Osteocyte (in vitro differentiated cells): ENCODE results near the gene FAM78B. TPM values are rescaled to one million over a fixed set of nuclear protein-coding genes. Genes with fewer than 3 reads are reported as not detected.

Source experiments
- DNase-seq: peaks from one replicate; pipeline ENCODE4 v3.0.0; 2021; ENCODE audit warnings: mixed read lengths; ENCODE audit not compliant: unreplicated experiment; ENCODE audit errors: extremely low spot score
- H3K27ac Mint-ChIP-seq: one replicate; pipeline ENCODE4 v1.8.0; 2021; ENCODE audit warnings: mild to moderate bottlenecking, mixed read lengths; ENCODE audit not compliant: unreplicated experiment
- H3K27me3 Mint-ChIP-seq: one replicate; pipeline ENCODE4 v1.8.0; 2021; ENCODE audit warnings: mixed read lengths; ENCODE audit not compliant: unreplicated experiment
- H3K36me3 Mint-ChIP-seq: one replicate; pipeline ENCODE4 v1.8.0; 2021; ENCODE audit warnings: mixed read lengths; ENCODE audit not compliant: unreplicated experiment
- H3K4me1 Mint-ChIP-seq: one replicate; pipeline ENCODE4 v1.8.0; 2021; ENCODE audit warnings: mixed read lengths; ENCODE audit not compliant: unreplicated experiment
- H3K4me3 Mint-ChIP-seq: one replicate; pipeline ENCODE4 v1.8.0; 2021; ENCODE audit warnings: mild to moderate bottlenecking, moderate library complexity, mixed read lengths; ENCODE audit not compliant: unreplicated experiment
- H3K9me3 Mint-ChIP-seq: one replicate; pipeline ENCODE4 v1.8.0; 2021; ENCODE audit warnings: mixed read lengths; ENCODE audit not compliant: unreplicated experiment
- total RNA-seq: library from RNA; stranded (reverse); gene quantifications from 2 replicates; pipeline ENCODE4 v1.2.1, GENCODE V29; 2021
- TF ChIP-seq, protein P1 (sequence below): fragments of 200-600 bp; sonication (generic); IDR thresholded peaks from 2 replicates; pipeline ENCODE4 v1.5.0; 2021; ENCODE audit warnings: antibody characterized with exemption, mild to moderate bottlenecking, moderate library complexity

The FAM78B gene
- total RNA-seq, 1 donor from 2014 or later, result 0.51 TPM

GRCh38 chr1:166069390-166069789 lies 97.4 kb downstream of the FAM78B start:
- no peak for DNase-seq
- no peaks in the 10 kb centered on the region for H3K27me3 Mint-ChIP-seq

DNA sequence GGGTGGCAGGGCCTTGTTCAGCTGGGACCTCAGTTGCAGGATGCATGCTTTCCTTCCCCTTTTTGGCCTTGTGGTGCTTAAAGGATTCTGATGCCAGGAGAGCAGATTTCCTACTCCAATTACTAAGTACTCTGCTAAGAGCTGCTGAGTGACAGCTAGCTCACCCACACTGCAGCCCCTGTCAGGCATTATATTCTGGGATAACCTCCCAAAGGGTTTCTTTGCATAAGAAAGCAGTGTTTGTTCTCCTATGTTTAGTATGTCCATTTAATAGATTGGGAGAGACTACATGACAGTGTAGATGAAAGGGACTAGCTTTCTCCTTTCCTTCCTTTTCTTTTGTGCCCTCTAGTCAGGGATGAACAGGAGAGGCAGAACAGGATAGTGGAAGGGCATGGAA lies 100.7 kb downstream of the FAM78B start:
- TF ChIP-seq, protein P1, sequence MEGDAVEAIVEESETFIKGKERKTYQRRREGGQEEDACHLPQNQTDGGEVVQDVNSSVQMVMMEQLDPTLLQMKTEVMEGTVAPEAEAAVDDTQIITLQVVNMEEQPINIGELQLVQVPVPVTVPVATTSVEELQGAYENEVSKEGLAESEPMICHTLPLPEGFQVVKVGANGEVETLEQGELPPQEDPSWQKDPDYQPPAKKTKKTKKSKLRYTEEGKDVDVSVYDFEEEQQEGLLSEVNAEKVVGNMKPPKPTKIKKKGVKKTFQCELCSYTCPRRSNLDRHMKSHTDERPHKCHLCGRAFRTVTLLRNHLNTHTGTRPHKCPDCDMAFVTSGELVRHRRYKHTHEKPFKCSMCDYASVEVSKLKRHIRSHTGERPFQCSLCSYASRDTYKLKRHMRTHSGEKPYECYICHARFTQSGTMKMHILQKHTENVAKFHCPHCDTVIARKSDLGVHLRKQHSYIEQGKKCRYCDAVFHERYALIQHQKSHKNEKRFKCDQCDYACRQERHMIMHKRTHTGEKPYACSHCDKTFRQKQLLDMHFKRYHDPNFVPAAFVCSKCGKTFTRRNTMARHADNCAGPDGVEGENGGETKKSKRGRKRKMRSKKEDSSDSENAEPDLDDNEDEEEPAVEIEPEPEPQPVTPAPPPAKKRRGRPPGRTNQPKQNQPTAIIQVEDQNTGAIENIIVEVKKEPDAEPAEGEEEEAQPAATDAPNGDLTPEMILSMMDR, result no peak
- H3K27ac Mint-ChIP-seq, result no peak overlapping the region
- H3K36me3 Mint-ChIP-seq, result no peaks in the 10 kb centered on the region
- H3K9me3 Mint-ChIP-seq, result no peaks in the 10 kb centered on the region
- DNase-seq, result no peak
- H3K27me3 Mint-ChIP-seq, result no peaks in the 10 kb centered on the region
- H3K4me1 Mint-ChIP-seq, result no peaks in the 10 kb centered on the region
- H3K4me3 Mint-ChIP-seq, result no peak overlapping the region

More at GRCh38 chr1:166069390-166069789, 97.4 kb downstream of the FAM78B start:
- Mint-ChIP-seq H3K27ac (no peak overlapping the region), H3K36me3 (no peaks in the 10 kb centered on the region), H3K4me3 (no peak overlapping the region), H3K9me3 (no peaks in the 10 kb centered on the region), H3K4me1 (no peaks in the 10 kb centered on the region)
- TF ChIP-seq, protein P1, result no peak

- no peaks in the 10 kb centered on the region for H3K27me3 Mint-ChIP-seq
- no peak overlapping the region for H3K4me3 Mint-ChIP-seq
- no peak for DNase-seq
- H3K27ac Mint-ChIP-seq, result no peak overlapping the region
- no peaks in the 10 kb centered on the region for H3K9me3 Mint-ChIP-seq
- no peaks in the 10 kb centered on the region for H3K4me1 Mint-ChIP-seq
- no peaks in the 10 kb centered on the region for H3K36me3 Mint-ChIP-seq
- TF ChIP-seq, protein P1, result no peak
Observed at GRCh38 chr1:166064951-166065350, 101.8 kb downstream of the FAM78B start.

DNA sequence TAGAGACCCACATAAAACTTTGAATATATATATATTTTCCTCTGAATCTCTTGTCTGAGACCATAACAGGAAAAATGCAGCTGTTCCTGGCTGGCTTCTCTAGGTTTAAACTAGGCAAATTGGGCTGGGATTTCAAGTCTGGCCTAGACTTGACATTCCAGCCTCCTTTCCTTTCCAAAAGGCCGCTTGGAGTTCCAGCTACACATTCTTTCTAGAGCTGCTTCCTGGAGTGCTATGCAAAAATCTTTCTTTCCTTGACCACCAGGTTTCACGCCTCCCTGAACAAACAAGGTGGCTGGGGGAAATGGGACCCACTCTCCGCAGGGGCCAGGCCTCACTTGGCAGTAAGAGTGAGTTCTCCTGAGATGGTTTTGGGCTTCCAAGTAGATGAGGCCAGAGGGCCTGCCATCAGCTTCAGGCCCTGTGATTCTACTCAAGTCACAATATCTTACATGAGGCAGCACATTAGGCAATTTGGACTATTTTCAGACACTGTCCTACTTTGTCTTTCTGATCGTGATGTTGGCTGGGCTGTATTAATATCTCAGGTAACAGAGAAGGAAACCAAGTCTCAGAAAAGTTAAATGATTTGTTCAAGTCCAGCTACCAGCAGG lies 102.4 kb downstream of the FAM78B start:
- Mint-ChIP-seq H3K4me3 (no peak overlapping the region), H3K4me1 (no peaks in the 10 kb centered on the region), H3K9me3 (no peaks in the 10 kb centered on the region), H3K27me3 (no peaks in the 10 kb centered on the region), H3K27ac (no peak overlapping the region), H3K36me3 (no peaks in the 10 kb centered on the region)
- TF ChIP-seq, protein P1, result no peak
- no peak for DNase-seq

GRCh38 chr1:166063701-166064100 lies 103.1 kb downstream of the FAM78B start:
- TF ChIP-seq, protein P1, result no peak
- H3K36me3 Mint-ChIP-seq, result no peaks in the 10 kb centered on the region
- no peaks in the 10 kb centered on the region for H3K27me3 Mint-ChIP-seq
- no peak overlapping the region for H3K27ac Mint-ChIP-seq
- H3K4me3 Mint-ChIP-seq, result no peak overlapping the region
- no peaks in the 10 kb centered on the region for H3K4me1 Mint-ChIP-seq
- no peaks in the 10 kb centered on the region for H3K9me3 Mint-ChIP-seq
- DNase-seq, result no peak
